ENCODE results near the gene MYZAP. TPM values are rescaled to one million over a fixed set of nuclear protein-coding genes. Genes with fewer than 3 reads are reported as not detected.

The MYZAP gene
- total and polyA plus RNA-seq, 10 of the 15 experiments (the other 5 are each of a cell fraction or from before 2014, with no cell fraction given), result not detected

GRCh38 chr15:57683481-57683880, 91.8 kb downstream of the MYZAP start (continued):
- TF ChIP-seq E2F4 (IDR thresholded peaks at IDR 0.05; ENCODE audit: low read depth, low read length), result no peak
- no peak for TF ChIP-seq MEF2A (IDR thresholded peaks at IDR 0.05; ENCODE audit: insufficient read depth, low read depth, low read length)
- no peak for TF ChIP-seq FOXM1 (IDR thresholded peaks at IDR 0.05; ENCODE audit: low read depth, low read length)
- no peak for TF ChIP-seq ETV6 (conservative IDR thresholded peaks at IDR 0.05 in 1 of 2, IDR thresholded peaks at IDR 0.05 in 1 of 2; ENCODE audit: borderline replicate concordance in 1 of 2, low read depth in 1 of 2)
- TF ChIP-seq ZNF207 (IDR thresholded peaks at IDR 0.05; ENCODE audit: borderline replicate concordance), result no peak
- no peak for TF ChIP-seq MTA2 (IDR thresholded peaks at IDR 0.05; ENCODE audit: low read depth)
- no peak for TF ChIP-seq IRF4 (IDR thresholded peaks at IDR 0.05; ENCODE audit: low read depth, low read length)
- TF ChIP-seq MTA3 (IDR thresholded peaks at IDR 0.05; ENCODE audit: borderline replicate concordance, low read length), result no peak
- no peak for TF ChIP-seq PRDM15 (CRISPR knock-in tag; IDR thresholded peaks at IDR 0.05)
- TF ChIP-seq NFYA (IDR thresholded peaks at IDR 0.05; ENCODE audit: borderline replicate concordance, low read depth, low read length), result no peak
- TF ChIP-seq KAT2A (conservative IDR thresholded peaks at IDR 0.05; ENCODE audit: control insufficient read depth, low read depth, low read length), result no peak
- no peak for TF ChIP-seq BCL11A (IDR thresholded peaks at IDR 0.05; ENCODE audit: low read depth, low read length)

All from GM12878 (cell line).